Keratinocyte (primary cell): ENCODE data around the gene AHNAK2. TPM values are rescaled to one million over a fixed set of nuclear protein-coding genes. Genes with fewer than 3 reads are reported as not detected.

Experiments
- DNase-seq: peaks from one replicate; pipeline ENCODE4 v3.0.0-alpha.2; 2011; ENCODE audit warnings: low read depth, missing footprints, low spot score
- FAIRE-seq: peaks from 2 replicates; lab custom pipeline; 2011; peaks lifted over from hg19 to GRCh38; lab: Jason Lieb, UNC
- H2AFZ ChIP-seq: 2 replicates; pipeline ENCODE4 v1.6.0; 2012; ENCODE audit warnings: low read length, control low read depth, inconsistent platforms; ENCODE audit not compliant: control insufficient read depth
- H3K27ac ChIP-seq: 2 replicates; pipeline ENCODE4 v1.5.1; 2011; ENCODE audit warnings: low read length; ENCODE audit not compliant: control insufficient read depth, insufficient read depth
- H3K27me3 ChIP-seq: 3 replicates; pipeline ENCODE4 v1.6.0; 2011; ENCODE audit warnings: low read length; ENCODE audit not compliant: control insufficient read depth, insufficient read depth; ENCODE audit errors: extremely low read depth
- H3K36me3 ChIP-seq, 2 experiments: 2 replicates in 1 of 2; 3 replicates in 1 of 2; pipeline ENCODE4 v1.5.1; 2011; ENCODE audit warnings: low read length in 2 of 2, mild to moderate bottlenecking in 1 of 2; ENCODE audit not compliant: control insufficient read depth in 2 of 2, insufficient read depth in 2 of 2; ENCODE audit errors: extremely low read depth in 1 of 2
- H3K4me1 ChIP-seq: 3 replicates; pipeline ENCODE4 v1.5.1; 2011; ENCODE audit warnings: low read length; ENCODE audit not compliant: control insufficient read depth, insufficient read depth; ENCODE audit errors: extremely low read depth
- H3K4me2 ChIP-seq: 3 replicates; pipeline ENCODE4 v1.6.0; 2011; ENCODE audit warnings: low read depth, low read length; ENCODE audit not compliant: control insufficient read depth, insufficient read depth; ENCODE audit errors: extremely low read depth
- H3K4me3 ChIP-seq, 3 experiments: fragments of 200-600 bp in 1 of 3; sonication (generic) in 1 of 3; 2 replicates in 2 of 3; 3 replicates in 1 of 3; pipeline ENCODE4 v1.5.1; 2011 to 2016; ENCODE audit warnings: low read length in 3 of 3, mild to moderate bottlenecking in 3 of 3, control low read depth in 2 of 3, inconsistent platforms in 1 of 3, low read depth in 1 of 3, mixed read lengths in 1 of 3, mixed run types in 1 of 3, moderate library complexity in 1 of 3; ENCODE audit not compliant: control insufficient read depth in 2 of 3, insufficient read depth in 2 of 3; ENCODE audit errors: extremely low read depth in 1 of 3
- H3K79me2 ChIP-seq: 2 replicates; pipeline ENCODE4 v1.6.0; 2012; ENCODE audit warnings: low read length; ENCODE audit not compliant: control insufficient read depth, insufficient read depth
- H3K9ac ChIP-seq: 3 replicates; pipeline ENCODE4 v1.6.0; 2011; ENCODE audit warnings: low read length; ENCODE audit not compliant: control insufficient read depth, insufficient read depth; ENCODE audit errors: extremely low read depth
- H3K9me1 ChIP-seq: 3 replicates; pipeline ENCODE4 v1.6.0; 2011; ENCODE audit warnings: low read length; ENCODE audit not compliant: control insufficient read depth, insufficient read depth; ENCODE audit errors: extremely low read depth
- H3K9me3 ChIP-seq: 2 replicates; pipeline ENCODE4 v1.5.1; 2012; ENCODE audit warnings: low read depth, low read length; ENCODE audit not compliant: control insufficient read depth
- H4K20me1 ChIP-seq: 3 replicates; pipeline ENCODE4 v1.6.0; 2011; ENCODE audit warnings: low read length; ENCODE audit not compliant: control insufficient read depth, insufficient read depth; ENCODE audit errors: extremely low read depth
- CTCF ChIP-seq, 3 experiments: IDR thresholded peaks in 1 of 3; conservative IDR thresholded peaks in 1 of 3; optimal IDR thresholded peaks in 1 of 3; 2 replicates in 2 of 3; 3 replicates in 1 of 3; pipeline versions ENCODE3 to v1.5.1; 2011; ENCODE audit warnings: low read length in 3 of 3, mild to moderate bottlenecking in 3 of 3, moderate library complexity in 2 of 3, control low read depth in 1 of 3, inconsistent platforms in 1 of 3; ENCODE audit not compliant: insufficient read depth in 2 of 3; ENCODE audit errors: extremely low read depth in 1 of 3
- EZH2 ChIP-seq: IDR thresholded peaks from one replicate; pipeline ENCODE4 v1.6.1; 2012; ENCODE audit warnings: inconsistent platforms, mild to moderate bottlenecking, low read length, moderate library complexity
- dilution Hi-C: fragments of 300-500 bp; cut with MboI; formaldehyde crosslinking; loops from one replicate; pipeline ENCODE4 v1.7.0; 2020; ENCODE audit warnings: low sequenced_read_pairs; ENCODE audit not compliant: extremely low pct_ligation_motif_present
- polyA plus RNA-seq, 5 experiments: library from polyadenylated mRNA; depleted of rRNA in 3 of 5; stranded (reverse) in 3 of 5; stranded (forward) in 1 of 5; unstranded in 1 of 5; fragments of >200 nt; gene quantifications; 1 replicate in 1 of 5; 2 replicates in 3 of 5; 3 replicates in 1 of 5; pipeline versions ENCODE4 v1.2.1 to v1.2.3, GENCODE V29; 2011 to 2012; ENCODE audit warnings: missing spikeins in 2 of 5, low read depth in 1 of 5, low replicate concordance in 1 of 5

The AHNAK2 gene
- polyA plus RNA-seq, 1 donor (not counting 4 experiments of a cell fraction or from before 2014, with no cell fraction given), result 164 TPM

- dilution Hi-C loops, result no loop called here
- no peaks in the 10 kb centered on the region for H3K27me3 ChIP-seq
- FAIRE-seq (no peak), DNase-seq (no peak)
- no peak for TF ChIP-seq EZH2
- no peak for TF ChIP-seq CTCF (optimal IDR thresholded peaks at IDR 0.05 in 1 of 3, IDR thresholded peaks at IDR 0.05 in 1 of 3, conservative IDR thresholded peaks at IDR 0.05 in 1 of 3; ENCODE audit: extremely low read depth in 1 of 3, insufficient read depth in 2 of 3, low read length in 3 of 3)
- H3K9me3 ChIP-seq, result no peaks in the 10 kb centered on the region
- no peaks in the 10 kb centered on the region for H4K20me1 ChIP-seq
- no peaks in the 10 kb centered on the region for H3K79me2 ChIP-seq
- no peak overlapping the region for H3K9ac ChIP-seq
- no peak overlapping the region for H3K4me3 ChIP-seq
- peaks cover 20 to 22% of the 10 kb centered on the region in 2 experiments for H3K36me3 ChIP-seq
- H2AFZ ChIP-seq, result no peak overlapping the region
- H3K4me2 ChIP-seq, result no peak overlapping the region
- no peaks in the 10 kb centered on the region for H3K4me1 ChIP-seq
- H3K27ac ChIP-seq, result no peak overlapping the region
- no peaks in the 10 kb centered on the region for H3K9me1 ChIP-seq
Observed at GRCh38 chr14:104993808-104994591, 15.8 kb upstream of the AHNAK2 start.

- FAIRE-seq (no peak), DNase-seq (no peak)
- Histone ChIP-seq H3K79me2 (no peaks in the 10 kb centered on the region), H3K4me3 (no peak overlapping the region), H3K4me1 (no peaks in the 10 kb centered on the region), H3K9me3 (no peaks in the 10 kb centered on the region), H3K9me1 (no peaks in the 10 kb centered on the region), H4K20me1 (no peaks in the 10 kb centered on the region), H3K9ac (no peak overlapping the region), H3K27ac (no peak overlapping the region), H2AFZ (no peak overlapping the region), H3K36me3 (peaks cover 20 to 22% of the 10 kb centered on the region in 2 experiments), H3K27me3 (no peaks in the 10 kb centered on the region), H3K4me2 (no peak overlapping the region)
- dilution Hi-C loops, result no loop called here
- no peak for TF ChIP-seq CTCF (optimal IDR thresholded peaks at IDR 0.05 in 1 of 3, IDR thresholded peaks at IDR 0.05 in 1 of 3, conservative IDR thresholded peaks at IDR 0.05 in 1 of 3; ENCODE audit: extremely low read depth in 1 of 3, insufficient read depth in 2 of 3, low read length in 3 of 3)
- TF ChIP-seq EZH2, result no peak
Observed at GRCh38 chr14:104993306-104993705, 15.1 kb upstream of the AHNAK2 start.
